Natural killer cell (primary cell): ENCODE measurements around the gene ENO1. TPM values are rescaled to one million over a fixed set of nuclear protein-coding genes. Genes with fewer than 3 reads are reported as not detected.

Experiments used
- ATAC-seq, 3 donors: fragments of 150-1000 bp in 2 of 3; fragments of 200-7000 bp in 1 of 3; cut with Tn5 transposase; 1 replicate in 1 of 3; 2 replicates in 2 of 3; pipeline ENCODE4 v1.10.0; 2021; ENCODE audit warnings: mild to moderate bottlenecking in 2 of 3, moderate library complexity in 2 of 3
- DNase-seq, 2 donors: peaks; one replicate each; pipeline versions ENCODE4 v3.0.0 to v3.0.0-alpha.2; 2013 to 2021; ENCODE audit warnings: mixed read lengths in 1 of 2
- H3K27ac ChIP-seq: one replicate; pipeline ENCODE4 v1.5.1; 2013; ENCODE audit warnings: mild to moderate bottlenecking, low read length
- H3K27me3 ChIP-seq: one replicate; pipeline ENCODE4 v1.6.1; 2013; ENCODE audit warnings: low read length; ENCODE audit not compliant: control insufficient read depth, insufficient read depth
- H3K36me3 ChIP-seq: one replicate; pipeline ENCODE4 v1.6.1; 2013; ENCODE audit warnings: low read length; ENCODE audit not compliant: control insufficient read depth, insufficient read depth
- H3K4me1 ChIP-seq: one replicate; pipeline ENCODE4 v1.6.1; 2013; ENCODE audit warnings: low read length; ENCODE audit not compliant: control insufficient read depth, insufficient read depth
- H3K4me3 ChIP-seq: one replicate; pipeline ENCODE4 v1.5.1; 2013; ENCODE audit warnings: low read length
- H3K9me3 ChIP-seq: one replicate; pipeline ENCODE4 v1.6.1; 2013; ENCODE audit warnings: low read length; ENCODE audit not compliant: control insufficient read depth, insufficient read depth
- H3K27ac Mint-ChIP-seq, 2 donors: one replicate each; pipeline ENCODE4 v1.8.0; 2022; ENCODE audit warnings: mild to moderate bottlenecking in 2 of 2, mixed read lengths in 2 of 2, moderate library complexity in 1 of 2
- H3K27me3 Mint-ChIP-seq, 2 donors: one replicate each; pipeline ENCODE4 v1.8.0; 2022; ENCODE audit warnings: low read depth in 2 of 2, mixed read lengths in 2 of 2
- H3K36me3 Mint-ChIP-seq: one replicate; pipeline ENCODE4 v1.8.0; 2022; ENCODE audit warnings: mixed read lengths
- H3K4me1 Mint-ChIP-seq, 2 donors: one replicate each; pipeline ENCODE4 v1.8.0; 2022; ENCODE audit warnings: mixed read lengths in 2 of 2
- H3K4me3 Mint-ChIP-seq: one replicate; pipeline ENCODE4 v1.8.0; 2022; ENCODE audit warnings: mild to moderate bottlenecking, moderate library complexity, mixed read lengths
- H3K9me3 Mint-ChIP-seq, 2 donors: one replicate each; pipeline ENCODE4 v1.8.0; 2022; ENCODE audit warnings: mixed read lengths in 2 of 2
- WGBS: methylation state at CpG from one replicate; pipeline ENCODE4 v1.1.7; 2013; ENCODE audit warnings: missing lambda C conversion rate; ENCODE audit not compliant: insufficient coverage; 5-methylcytosine and 5-hydroxymethylcytosine counted together
- intact Hi-C: fragments of 100-400 bp; cut with micrococcal nuclease; formaldehyde crosslinking; loops from one replicate; pipeline ENCODE4 v1.14.2; 2022
- total RNA-seq, 4 donors: library from RNA; stranded (reverse); fragments of 120-200 nt in 1 of 4; gene quantifications; one replicate each; pipeline versions ENCODE4 v1.2.3 to v1.2.4, GENCODE V29; 2013 to 2022
- TF ChIP-seq, protein P1 (sequence below): fragments of 200-600 bp; IDR thresholded peaks from one replicate; pipeline ENCODE4 v1.8.0; 2022; ENCODE audit warnings: antibody characterized with exemption

The ENO1 gene
- total RNA-seq, 3 donors from 2014 or later (not counting 1 experiment from before 2014, with no cell fraction given), result 254 to 299 (median 266) TPM

DNA sequence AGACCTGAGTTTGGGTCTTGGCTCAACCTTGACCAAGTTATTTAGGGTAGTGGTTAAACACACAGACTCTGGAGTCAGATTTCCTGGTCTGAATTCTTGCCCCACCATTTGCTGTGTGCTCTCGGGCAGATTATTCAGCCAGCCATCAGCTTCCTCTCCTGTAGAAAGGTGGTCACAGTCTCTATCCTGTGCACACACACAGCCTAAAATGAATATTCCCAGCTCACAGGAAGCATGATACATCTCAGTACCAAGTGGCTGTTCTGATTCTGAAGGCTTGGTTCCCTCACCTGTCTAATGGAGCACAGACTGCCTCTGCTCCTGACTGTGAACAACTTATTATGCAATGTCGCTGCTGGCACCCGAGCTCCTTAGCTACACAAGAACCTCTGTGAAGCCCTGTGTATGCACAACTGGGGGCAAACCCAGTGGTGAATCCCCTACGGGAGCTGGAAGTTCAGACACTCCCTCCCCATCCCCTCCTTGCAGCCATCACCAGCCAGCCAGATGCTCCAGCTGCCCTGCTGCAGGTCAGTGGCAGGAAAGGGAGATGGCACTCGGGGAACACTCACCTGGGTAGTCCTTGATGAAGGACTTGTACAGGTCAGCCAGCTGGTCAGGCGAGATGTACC is 13.7 kb downstream of the ENO1 start:
- intact Hi-C loops, result no loop called here
- no peaks in the 10 kb centered on the region for H3K27me3 Mint-ChIP-seq

GRCh38 chr1:8863794-8864233 is 14.7 kb downstream of the ENO1 start:
- Mint-ChIP-seq H3K27me3 (no peaks in the 10 kb centered on the region), H3K4me3 (no peak overlapping the region), H3K9me3 (no peaks in the 10 kb centered on the region), H3K27ac (no peak overlapping the region), H3K4me1 (peaks cover 5 to 15% of the 10 kb centered on the region in 2 donors), H3K36me3 (no peaks in the 10 kb centered on the region)
- DNase-seq (no peak), ATAC-seq (no peak)
- TF ChIP-seq, protein P1, sequence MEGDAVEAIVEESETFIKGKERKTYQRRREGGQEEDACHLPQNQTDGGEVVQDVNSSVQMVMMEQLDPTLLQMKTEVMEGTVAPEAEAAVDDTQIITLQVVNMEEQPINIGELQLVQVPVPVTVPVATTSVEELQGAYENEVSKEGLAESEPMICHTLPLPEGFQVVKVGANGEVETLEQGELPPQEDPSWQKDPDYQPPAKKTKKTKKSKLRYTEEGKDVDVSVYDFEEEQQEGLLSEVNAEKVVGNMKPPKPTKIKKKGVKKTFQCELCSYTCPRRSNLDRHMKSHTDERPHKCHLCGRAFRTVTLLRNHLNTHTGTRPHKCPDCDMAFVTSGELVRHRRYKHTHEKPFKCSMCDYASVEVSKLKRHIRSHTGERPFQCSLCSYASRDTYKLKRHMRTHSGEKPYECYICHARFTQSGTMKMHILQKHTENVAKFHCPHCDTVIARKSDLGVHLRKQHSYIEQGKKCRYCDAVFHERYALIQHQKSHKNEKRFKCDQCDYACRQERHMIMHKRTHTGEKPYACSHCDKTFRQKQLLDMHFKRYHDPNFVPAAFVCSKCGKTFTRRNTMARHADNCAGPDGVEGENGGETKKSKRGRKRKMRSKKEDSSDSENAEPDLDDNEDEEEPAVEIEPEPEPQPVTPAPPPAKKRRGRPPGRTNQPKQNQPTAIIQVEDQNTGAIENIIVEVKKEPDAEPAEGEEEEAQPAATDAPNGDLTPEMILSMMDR, result no peak
- H3K4me3 ChIP-seq, result no peak overlapping the region
- intact Hi-C loops, result no loop called here
- H3K36me3 ChIP-seq, result peaks cover 86% of the 10 kb centered on the region
- 97% methylated on average over 13 of the region's 13 CpGs for WGBS
- H3K27ac ChIP-seq, result no peak overlapping the region
- H3K4me1 ChIP-seq, result peaks cover 6% of the 10 kb centered on the region
- no peaks in the 10 kb centered on the region for H3K9me3 ChIP-seq
- no peaks in the 10 kb centered on the region for H3K27me3 ChIP-seq

More for the DNA sequence above, 13.7 kb downstream of the ENO1 start:
- H3K9me3 Mint-ChIP-seq, result no peaks in the 10 kb centered on the region
- peaks cover 0 to 14% of the 10 kb centered on the region in 2 donors for H3K4me1 Mint-ChIP-seq
- ATAC-seq (no peak), DNase-seq (no peak)
- no peak overlapping the region for H3K27ac ChIP-seq
- H3K9me3 ChIP-seq, result no peaks in the 10 kb centered on the region
- TF ChIP-seq, protein P1, result no peak
- H3K36me3 ChIP-seq, result peaks cover 91% of the 10 kb centered on the region
- no peak overlapping the region for H3K27ac Mint-ChIP-seq
- no peak overlapping the region for H3K4me3 ChIP-seq
- no peaks in the 10 kb centered on the region for H3K27me3 ChIP-seq
- H3K36me3 Mint-ChIP-seq, result no peaks in the 10 kb centered on the region
- no peaks in the 10 kb centered on the region for H3K4me1 ChIP-seq
- WGBS, result 91% methylated on average over 6 of the region's 6 CpGs
- no peak overlapping the region for H3K4me3 Mint-ChIP-seq

DNA sequence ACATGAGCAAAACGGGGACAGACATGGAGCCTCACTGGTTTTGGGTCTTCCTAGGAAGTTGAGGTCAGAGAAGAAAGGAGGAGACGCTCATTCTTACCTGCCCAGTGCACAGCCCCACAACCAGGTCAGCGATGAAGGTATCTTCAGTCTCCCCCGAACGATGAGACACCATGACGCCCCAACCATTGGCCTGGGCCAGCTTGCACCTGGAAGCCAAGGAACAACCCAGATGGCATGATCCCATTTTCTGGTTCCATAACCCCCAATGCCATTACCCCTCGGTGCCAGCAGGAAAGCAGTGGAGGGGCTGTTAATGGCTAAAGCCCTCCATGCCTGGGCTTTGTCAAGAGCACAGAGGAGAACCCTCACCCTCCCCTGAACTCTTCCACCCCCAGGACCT is 15.3 kb downstream of the ENO1 start:
- Histone ChIP-seq H3K36me3 (peaks cover 79% of the 10 kb centered on the region), H3K27ac (no peak overlapping the region), H3K9me3 (no peaks in the 10 kb centered on the region), H3K4me1 (peaks cover 10% of the 10 kb centered on the region), H3K27me3 (no peaks in the 10 kb centered on the region), H3K4me3 (no peak overlapping the region)
- H3K9me3 Mint-ChIP-seq, result no peaks in the 10 kb centered on the region
- ATAC-seq (no peak), DNase-seq (no peak)
- intact Hi-C loops, result no loop called here
- no peaks in the 10 kb centered on the region for H3K27me3 Mint-ChIP-seq
- TF ChIP-seq, protein P1, result no peak
- peaks cover 11 to 22% of the 10 kb centered on the region in 2 donors for H3K4me1 Mint-ChIP-seq
- H3K36me3 Mint-ChIP-seq, result no peaks in the 10 kb centered on the region
- 88% methylated on average over 7 of the region's 7 CpGs for WGBS
- no peak overlapping the region for H3K4me3 Mint-ChIP-seq
- H3K27ac Mint-ChIP-seq, result no peak overlapping the region

- Histone ChIP-seq H3K4me1 (peaks cover 16% of the 10 kb centered on the region), H3K27me3 (no peaks in the 10 kb centered on the region), H3K9me3 (no peaks in the 10 kb centered on the region), H3K36me3 (peaks cover 74% of the 10 kb centered on the region), H3K27ac (no peak overlapping the region), H3K4me3 (no peak overlapping the region)
- Mint-ChIP-seq H3K27me3 (no peaks in the 10 kb centered on the region), H3K9me3 (no peaks in the 10 kb centered on the region), H3K4me1 (peaks cover 13 to 27% of the 10 kb centered on the region in 2 donors), H3K27ac (no peak overlapping the region), H3K4me3 (no peak overlapping the region), H3K36me3 (no peaks in the 10 kb centered on the region)
- 91% methylated on average over 4 of the region's 4 CpGs for WGBS
- TF ChIP-seq, protein P1, result peak; percentile 49
- intact Hi-C loops, result no loop called here
- ATAC-seq, result peak; percentile 46 to 68 (median 51)
- DNase-seq, result peak in 1 of 2 donors; percentile 72
Measured at GRCh38 chr1:8862528-8862927, 16.0 kb downstream of the ENO1 start.
